ENCODE data around the gene DEF6.
"Not testable (repeated sequence)": the region's sequence is repeated elsewhere in the genome, so short reads cannot be mapped to it uniquely, and the experiment has no call there.

Gene DEF6

DNA sequence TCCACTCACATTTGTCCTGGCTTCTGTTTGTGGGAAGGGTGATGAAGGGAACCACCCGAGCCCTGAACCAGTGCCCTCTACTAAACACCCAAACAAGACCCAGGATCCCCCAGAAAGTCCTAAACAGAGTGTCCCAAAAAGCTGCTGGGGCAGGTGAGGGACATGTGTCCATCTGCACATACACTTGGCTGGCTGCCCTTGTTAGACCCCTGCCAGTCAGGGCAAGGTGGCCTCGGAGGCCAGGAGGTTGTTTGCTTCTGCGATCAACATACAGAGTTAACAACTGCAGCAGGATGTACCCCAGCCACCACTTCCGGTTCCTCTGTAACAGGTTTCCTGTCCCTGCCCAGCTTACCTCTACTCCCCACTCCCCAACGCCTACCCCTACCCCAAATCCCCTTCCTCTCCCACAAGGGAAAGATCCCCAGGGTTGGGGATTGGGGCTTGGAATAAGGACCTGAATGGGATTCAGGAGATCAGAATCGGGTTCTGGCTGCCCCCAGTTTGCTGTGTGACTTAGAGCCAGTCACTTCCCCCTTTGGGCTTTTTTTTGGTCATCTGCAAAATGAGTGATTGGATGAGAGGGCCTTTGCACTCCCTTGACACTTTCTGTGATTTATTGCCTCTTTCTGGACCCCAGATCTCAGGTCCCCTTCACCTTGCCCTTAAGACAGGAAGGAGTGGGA is 13.9 kb downstream of the DEF6 start:
- no peak for DNase-seq (ENCODE audit: low spot score)

DNA sequence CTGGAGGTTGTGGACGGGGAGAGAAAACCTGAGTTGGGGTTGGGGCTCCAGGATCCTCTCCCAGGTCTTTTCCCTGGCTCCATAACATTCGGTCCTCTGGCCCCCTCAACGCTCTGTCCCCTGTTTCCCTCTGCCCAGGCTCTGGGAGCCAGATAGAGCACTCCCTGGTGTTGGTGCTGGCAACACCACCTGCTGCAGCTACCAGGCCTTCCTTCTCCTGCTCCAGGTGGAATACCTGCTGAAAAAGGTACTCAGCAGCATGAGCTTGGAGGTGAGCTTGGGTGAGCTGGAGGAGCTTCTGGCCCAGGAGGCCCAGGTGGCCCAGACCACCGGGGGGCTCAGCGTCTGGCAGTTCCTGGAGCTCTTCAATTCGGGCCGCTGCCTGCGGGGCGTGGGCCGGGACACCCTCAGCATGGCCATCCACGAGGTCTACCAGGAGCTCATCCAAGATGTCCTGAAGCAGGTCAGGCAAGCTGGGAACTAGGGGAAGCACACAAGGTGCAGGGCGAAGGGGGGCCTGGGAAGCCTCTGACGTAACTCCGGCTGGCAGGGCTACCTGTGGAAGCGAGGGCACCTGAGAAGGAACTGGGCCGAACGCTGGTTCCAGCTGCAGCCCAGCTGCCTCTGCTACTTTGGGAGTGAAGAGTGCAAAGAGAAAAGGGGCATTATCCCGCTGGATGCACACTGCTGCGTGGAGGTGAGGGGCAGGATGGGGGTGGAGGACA is 14.6 kb downstream of the DEF6 start:
- DNase-seq (ENCODE audit: low spot score) = no peak

GRCh38 chr6:35312807-35313206 is 15.2 kb downstream of the DEF6 start:
- no peak for DNase-seq (ENCODE audit: low spot score)

- DNase-seq (ENCODE audit: low spot score) = peak; percentile 33
Measured at GRCh38 chr6:35317483-35318195, 20.0 kb downstream of the DEF6 start.

DNA sequence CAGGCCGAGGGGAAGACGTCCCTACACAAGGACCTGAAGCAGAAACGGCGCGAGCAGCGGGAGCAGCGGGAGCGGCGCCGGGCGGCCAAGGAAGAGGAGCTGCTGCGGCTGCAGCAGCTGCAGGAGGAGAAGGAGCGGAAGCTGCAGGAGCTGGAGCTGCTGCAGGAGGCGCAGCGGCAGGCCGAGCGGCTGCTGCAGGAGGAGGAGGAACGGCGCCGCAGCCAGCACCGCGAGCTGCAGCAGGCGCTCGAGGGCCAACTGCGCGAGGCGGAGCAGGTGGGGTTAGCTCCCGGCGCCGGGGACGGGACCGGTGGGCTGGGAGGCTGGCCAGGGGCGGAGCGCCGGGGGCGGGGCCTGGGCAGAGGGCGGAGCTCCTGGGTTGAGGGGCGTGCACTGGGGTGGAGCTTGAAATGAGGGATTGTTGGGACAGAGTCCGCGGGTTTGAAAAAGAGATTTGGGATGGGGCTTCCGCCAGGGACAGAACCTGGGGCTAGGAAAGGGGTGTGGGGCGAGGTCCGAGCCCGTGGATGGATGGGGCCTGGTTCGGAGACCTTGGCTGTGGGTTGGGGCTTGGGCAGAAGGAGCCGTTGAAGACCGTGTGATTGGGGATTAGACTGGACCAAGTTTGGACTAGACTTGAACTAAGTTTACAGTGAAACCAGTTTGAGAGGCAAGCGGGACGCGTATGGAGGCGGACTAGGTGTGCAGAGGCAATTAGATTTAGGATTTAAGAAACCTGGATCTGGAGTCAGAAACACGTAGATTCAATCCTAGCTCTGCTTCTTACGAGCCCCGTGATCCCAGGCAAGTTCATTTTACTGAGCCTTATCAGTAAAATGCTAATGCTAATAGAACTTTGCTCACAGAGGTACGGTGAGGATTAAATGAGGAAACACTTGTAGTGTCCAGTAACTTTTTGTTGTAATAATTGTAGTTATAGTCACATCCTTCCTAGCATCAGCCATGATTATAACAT is 20.9 kb downstream of the DEF6 start:
- peak; percentile 88 for DNase-seq (ENCODE audit: low spot score)

- no peak for DNase-seq (ENCODE audit: low spot score)
Measured at GRCh38 chr6:35319346-35320030, 21.9 kb downstream of the DEF6 start.

DNA sequence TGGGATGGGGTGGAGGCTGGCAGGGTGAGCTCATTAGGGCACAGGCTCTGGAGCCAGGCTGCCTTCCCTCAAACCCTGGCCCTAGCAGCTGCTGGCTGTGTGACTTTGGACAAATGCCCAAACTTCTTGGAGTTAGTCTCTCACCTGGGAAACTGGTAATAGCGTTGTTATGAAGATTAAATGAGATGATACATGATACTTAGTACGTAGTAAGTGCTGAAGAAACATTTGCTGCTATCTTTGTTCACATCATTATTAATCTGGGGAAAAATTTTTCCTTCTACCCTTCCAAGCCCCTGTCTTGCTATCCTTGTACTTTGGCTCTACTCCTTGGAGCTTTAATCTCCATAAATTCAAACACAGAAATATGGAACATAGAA is 22.4 kb downstream of the DEF6 start:
- DNase-seq (ENCODE audit: low spot score) = no peak

DNA sequence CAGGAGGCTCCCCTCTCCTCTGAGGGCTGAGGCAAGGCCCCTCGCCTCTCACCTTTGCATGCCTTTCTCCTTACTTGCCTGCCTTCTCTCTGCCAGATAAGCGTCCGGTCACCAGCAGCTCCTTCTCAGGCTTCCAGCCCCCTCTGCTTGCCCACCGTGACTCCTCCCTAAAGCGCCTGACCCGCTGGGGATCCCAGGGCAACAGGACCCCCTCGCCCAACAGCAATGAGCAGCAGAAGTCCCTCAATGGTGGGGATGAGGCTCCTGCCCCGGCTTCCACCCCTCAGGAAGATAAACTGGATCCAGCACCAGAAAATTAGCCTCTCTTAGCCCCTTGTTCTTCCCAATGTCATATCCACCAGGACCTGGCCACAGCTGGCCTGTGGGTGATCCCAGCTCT is 23.5 kb downstream of the DEF6 start:
- no peak for DNase-seq (ENCODE audit: low spot score)

DNA sequence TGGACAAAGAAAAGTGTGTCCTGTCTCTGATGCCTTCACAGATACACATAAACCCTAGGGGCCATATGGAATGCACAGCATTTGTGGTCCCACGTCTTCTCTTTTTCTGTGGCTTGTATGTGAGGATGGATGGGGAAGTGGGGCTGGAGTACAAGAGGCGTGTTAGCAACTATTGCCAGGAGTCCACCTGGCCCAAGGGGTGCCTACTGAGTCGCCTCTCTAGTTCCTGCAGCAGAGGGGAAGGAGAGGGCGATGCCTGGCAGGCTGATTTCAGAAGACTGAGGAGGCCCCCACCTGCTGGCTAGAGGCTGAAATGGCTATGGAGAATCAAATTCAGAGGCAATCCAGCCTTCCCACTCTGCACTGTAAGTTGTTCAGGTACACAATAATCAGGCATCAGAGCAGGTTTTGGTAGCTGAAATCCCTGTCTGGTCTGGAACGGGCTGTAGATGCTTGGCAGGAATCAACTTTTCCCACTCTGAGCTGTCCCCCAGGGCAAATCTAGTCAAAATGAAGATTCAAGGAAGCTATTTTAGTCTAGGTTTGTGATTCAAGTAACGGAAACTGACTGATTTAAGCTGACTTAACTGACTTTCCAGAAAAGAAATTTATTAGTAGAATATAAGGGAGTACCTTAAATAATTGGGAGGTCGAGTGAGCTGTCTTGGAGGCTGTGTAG is 29.9 kb downstream of the DEF6 start:
- peak; percentile 59 for DNase-seq (ENCODE audit: low spot score)

DNA sequence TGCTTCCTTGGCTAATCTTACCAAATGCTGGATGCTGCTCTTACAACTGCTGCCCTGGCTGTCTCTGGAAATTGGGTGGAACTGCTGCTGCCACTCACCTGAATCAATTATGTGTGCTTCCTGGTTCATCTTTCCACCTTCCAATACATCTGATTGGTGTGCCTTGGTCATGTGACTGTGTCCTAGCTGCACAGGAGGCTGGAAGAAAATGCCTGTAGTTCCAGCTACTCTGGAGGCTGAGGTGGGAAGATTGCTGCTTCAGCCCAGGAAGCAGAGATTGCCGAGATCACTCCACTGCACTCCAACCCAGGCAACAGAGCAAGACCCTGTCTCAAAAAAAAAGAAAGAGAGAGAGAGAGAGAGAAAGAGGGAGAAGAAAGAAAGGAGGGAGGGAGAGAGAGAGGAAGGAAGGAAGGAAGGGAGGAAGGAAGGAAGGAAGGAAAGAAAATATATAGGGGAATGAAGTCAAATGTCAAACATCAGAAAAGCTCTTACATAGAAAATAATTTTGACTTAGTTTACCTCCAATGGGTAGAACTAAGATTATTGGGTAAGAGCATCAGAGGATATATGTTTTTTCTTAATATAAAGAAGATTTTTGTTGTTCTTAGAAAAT is 30.6 kb downstream of the DEF6 start:
- DNase-seq (ENCODE audit: low spot score) = no peak

DNA sequence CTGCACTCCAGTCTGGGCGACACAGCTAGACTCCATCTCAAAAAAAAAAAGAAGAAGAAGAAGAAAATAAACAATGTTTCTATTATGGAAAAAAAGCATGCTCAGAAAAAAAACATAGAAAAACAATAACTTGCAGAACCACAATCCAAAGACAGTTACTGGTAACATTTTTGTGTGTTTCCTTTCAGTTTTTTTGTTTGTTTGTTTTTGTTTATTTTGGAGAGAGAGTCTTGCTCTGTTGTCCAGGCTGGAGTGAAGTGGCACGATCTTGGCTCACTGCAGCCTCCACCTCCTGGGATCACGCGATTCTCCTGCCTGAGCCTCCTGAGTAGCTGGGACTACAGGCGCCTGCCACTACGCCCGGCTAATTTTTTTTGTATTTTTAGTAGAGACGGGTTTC is 31.3 kb downstream of the DEF6 start:
- not testable (repeated sequence) for DNase-seq (ENCODE audit: low spot score)

GRCh38 chr6:35330541-35331119 is 33.0 kb downstream of the DEF6 start:
- DNase-seq (ENCODE audit: low spot score) = no peak

DNA sequence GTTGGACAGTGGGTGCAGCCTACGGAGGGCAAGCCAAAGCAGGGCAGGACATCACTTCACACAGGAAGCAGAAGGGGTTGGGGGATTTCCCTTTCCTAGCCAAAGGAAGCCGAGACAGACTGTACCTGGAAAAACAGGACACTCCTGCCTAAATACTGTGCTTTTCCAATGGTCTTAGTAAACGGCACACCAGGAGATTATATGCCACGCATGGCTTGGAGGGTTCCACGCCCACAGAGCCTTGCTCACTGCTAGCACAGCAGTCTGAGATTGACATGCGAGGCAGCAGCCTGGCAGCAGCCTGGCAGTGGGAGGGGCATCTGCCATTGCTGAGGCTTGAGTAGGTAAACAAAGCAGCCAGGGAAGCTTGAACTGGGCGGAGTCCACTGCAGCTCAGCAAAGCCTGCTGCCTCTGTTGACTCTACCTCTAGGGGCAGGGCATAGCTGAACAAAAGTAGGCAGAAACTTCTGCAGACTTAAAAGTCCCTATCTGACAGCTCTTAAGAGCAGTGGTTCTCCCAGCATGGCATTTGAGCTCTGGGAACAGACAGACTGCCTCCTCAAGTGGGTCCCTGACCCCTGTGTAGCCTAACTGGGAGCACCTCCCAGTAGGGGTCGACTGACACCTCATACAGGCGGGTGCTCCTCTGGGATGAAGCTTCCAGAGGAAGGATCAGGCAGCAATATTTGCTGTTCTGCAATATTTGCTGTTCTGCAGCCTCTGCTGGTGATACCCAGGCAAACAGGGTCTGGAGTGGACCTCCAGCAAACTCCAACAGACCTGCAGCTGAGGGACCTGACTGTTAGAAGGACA is 34.7 kb downstream of the DEF6 start:
- DNase-seq (ENCODE audit: low spot score) = not testable (repeated sequence)

DNA sequence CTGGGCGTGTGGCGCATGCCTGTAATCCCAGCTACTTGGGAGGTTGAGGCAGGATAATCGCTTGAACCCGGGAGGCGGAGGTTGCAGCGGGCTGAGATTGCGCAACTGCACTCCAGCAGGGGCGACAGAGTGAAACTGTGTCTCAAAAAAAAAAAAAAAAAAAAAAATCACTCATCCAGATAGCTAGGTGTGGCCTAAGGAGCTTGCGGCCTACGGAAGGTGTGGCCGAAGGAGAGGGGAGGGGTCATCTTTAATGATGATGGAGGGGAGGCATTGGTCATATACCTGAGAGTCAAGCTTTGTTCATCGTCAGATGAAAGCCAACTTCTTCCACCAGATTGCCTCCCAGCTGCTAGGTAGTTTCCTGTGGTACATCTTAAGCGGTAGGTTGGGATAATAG is 43.9 kb downstream of the DEF6 start:
- DNase-seq (ENCODE audit: low spot score) = no peak

DNA sequence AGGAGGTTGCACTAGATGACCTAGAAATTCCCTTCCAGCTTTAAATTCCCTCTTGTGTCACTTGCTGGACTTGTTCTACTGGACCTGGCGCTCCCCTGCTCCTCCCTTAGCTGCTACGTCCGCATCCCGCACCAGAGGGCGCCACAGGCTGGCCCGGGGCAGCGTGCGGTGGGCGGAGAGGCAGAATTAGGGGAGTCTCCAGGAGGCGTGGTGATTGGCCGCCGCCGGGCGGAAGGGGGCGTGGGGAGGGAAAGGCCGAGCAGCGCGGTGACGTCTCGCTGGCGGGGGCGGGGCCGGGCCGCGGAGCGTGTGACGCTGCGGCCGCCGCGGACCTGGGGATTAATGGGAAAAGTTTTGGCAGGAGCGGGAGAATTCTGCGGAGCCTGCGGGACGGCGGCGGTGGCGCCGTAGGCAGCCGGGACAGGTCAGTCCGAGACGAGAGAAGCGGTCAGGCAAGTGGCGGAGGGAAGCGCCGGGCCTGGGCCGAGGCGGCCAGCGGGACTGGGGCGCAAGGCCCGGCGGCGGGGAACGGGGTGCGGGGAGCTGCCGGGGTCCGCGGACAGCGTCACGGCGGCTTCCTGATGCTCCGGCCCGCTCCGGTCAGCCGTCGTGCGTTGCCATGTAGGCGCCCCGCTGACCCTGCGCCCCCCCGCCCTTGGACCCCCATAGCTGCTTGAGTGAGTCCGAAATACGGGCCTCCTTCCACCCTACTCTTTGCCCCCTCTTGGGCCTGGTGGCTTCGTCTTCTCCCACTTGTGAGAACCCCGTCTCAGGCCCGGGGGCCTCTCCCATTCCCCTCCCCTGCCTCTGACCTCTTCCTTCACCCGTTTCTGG is 44.9 kb downstream of the DEF6 start, which contains the start of gene PPARD:
Gene PPARD, plus strand, starts transcription at position 301 of the 834 bp plus-strand sequence. CDS start 68,530 bp downstream, outside the sequence.
- peak; percentile 87 for DNase-seq (ENCODE audit: low spot score)

DNA sequence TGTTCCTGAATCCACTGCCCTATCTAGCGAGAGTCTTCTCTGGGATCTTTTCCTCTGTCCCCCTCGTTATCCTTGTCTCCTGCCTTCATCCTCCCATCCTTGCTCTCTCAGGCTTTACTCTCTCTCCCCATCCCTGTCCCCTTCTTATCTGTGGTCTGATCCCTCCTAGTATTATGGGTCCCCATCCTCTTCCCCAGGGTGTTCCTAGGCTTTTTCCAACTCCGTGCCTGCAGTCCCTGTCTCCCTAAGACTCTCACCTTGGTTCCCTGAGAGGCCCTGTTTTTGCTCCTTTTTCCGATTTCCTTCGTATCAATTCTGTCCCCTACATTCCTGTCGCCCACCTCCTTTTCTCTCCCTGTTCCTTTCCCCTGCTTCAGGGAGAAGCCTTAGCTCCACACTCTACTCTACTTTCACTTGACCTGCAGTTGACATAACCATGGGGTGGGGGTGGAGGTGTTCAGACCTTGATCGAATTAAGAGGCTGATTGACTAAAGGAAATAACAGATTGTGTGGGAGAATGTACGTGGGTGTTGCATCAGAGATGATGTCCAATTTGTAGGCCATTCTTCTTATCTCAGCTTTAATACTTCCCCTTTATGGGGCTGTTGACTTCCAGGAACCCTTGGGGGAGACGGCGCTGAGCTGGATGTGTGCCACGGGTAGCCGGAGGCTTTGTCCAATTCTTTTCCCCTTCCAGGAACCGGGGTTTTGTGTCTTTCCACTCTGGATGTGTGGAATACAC is 45.6 kb downstream of the DEF6 start:
- DNase-seq (ENCODE audit: low spot score) = no peak

DNA sequence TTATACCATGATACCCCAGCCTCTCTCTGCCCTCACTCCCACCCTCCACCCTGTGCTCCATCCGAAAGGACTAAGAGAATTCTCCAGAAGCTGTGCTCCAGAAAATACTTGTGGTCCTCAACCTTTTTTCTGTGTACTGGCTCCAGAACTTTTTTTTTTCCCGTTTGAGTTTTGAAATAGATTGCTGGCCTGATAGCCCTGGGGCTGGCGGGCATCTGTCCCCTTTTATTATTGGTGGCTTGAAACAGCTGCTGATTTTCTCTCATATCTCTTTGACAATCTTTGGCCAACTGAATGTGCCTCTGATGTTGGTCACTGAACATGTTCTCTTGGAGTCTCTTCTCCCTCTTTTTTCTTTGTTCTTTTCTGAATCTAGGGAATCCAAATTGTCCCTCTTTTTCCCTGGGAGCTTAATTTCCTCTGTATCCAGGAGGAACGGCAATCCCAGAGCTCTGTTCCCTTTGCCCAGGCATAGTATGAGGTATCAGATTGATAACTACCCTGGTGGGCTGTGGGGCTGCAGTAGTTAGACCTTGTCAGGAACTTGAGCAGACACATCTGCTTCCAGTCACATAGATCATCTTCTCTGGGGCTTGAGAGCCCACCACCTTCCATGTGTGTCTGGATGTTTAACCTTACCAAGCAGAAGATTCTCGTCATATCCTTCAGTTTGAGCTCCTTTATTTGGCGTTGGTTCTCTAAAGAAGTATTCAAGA is 46.4 kb downstream of the DEF6 start:
- DNase-seq (ENCODE audit: low spot score) = no peak
